Activated CD8-positive, alpha-beta T cell treated with anti-CD3 and anti-CD28 coated beads, Interleukin-2, amount 10 ng/mL, durations not matched to agents 7 days and 5 days (primary cell): ENCODE results near the gene SLC25A19. TPM values are rescaled to one million over a fixed set of nuclear protein-coding genes. Genes with fewer than 3 reads are reported as not detected.

Experiments
- ATAC-seq: fragments of 150-1000 bp; cut with Tn5 transposase; one replicate; pipeline ENCODE4 v1.10.0; 2021; ENCODE audit warnings: moderate library complexity
- CTCF ChIA-PET: fragments of 350-600 bp; sonication (Branson Sonifier 250); formaldehyde crosslinking; loops from one replicate; lab custom pipeline; 2021; ENCODE audit warnings: antibody characterized with exemption; lab: Charles Lee
- POLR2A ChIA-PET: fragments of 350-600 bp; sonication (Branson Sonifier 250); formaldehyde crosslinking; loops from one replicate; lab custom pipeline; 2021; ENCODE audit warnings: antibody characterized with exemption; lab: Charles Lee
- DNase-seq: peaks from one replicate; pipeline ENCODE4 v3.0.0-alpha.2; 2020
- H3K27ac Mint-ChIP-seq: one replicate; pipeline ENCODE4 v1.8.0; 2021; ENCODE audit warnings: mild to moderate bottlenecking, mixed read lengths
- H3K27me3 Mint-ChIP-seq: one replicate; pipeline ENCODE4 v1.8.0; 2021; ENCODE audit warnings: low read depth, mixed read lengths
- H3K36me3 Mint-ChIP-seq: one replicate; pipeline ENCODE4 v1.8.0; 2021; ENCODE audit warnings: low read depth, mixed read lengths
- H3K4me1 Mint-ChIP-seq: one replicate; pipeline ENCODE4 v1.8.0; 2021; ENCODE audit warnings: low read depth, mixed read lengths
- H3K4me3 Mint-ChIP-seq: one replicate; pipeline ENCODE4 v1.8.0; 2021; ENCODE audit warnings: mild to moderate bottlenecking, mixed read lengths
- H3K9me3 Mint-ChIP-seq: one replicate; pipeline ENCODE4 v1.8.0; 2022; ENCODE audit warnings: mixed read lengths; ENCODE audit not compliant: insufficient read depth
- total RNA-seq, 2 experiments: library from RNA; stranded (reverse); gene quantifications; one replicate each; pipeline ENCODE4 v1.2.3, GENCODE V29; 2021

SLC25A19 gene
- total RNA-seq, 2 experiments from 2014 or later, result 41.1 to 43.6 TPM

- Mint-ChIP-seq H3K9me3 (no peaks in the 10 kb centered on the region), H3K27ac (no peak overlapping the region), H3K36me3 (peaks cover 65% of the 10 kb centered on the region), H3K4me3 (no peak overlapping the region), H3K27me3 (no peaks in the 10 kb centered on the region), H3K4me1 (peaks cover 39% of the 10 kb centered on the region)
- no peak for DNase-seq
- CTCF ChIA-PET, result interaction anchor here (0.9 to 5.7 kb wide), 9 partner anchors 8 to 171 kb away, joined by 4 to 56 read pairs (median 13); partner anchors contain the start of genes GGA3, MIF4GD and MRPS7
- no peak for ATAC-seq
- POLR2A ChIA-PET, result interaction anchor here (3.0 kb wide), 1 partner anchor 21 kb away, joined by 14 read pairs; the partner anchor contains the start of genes GGA3 and MRPS7
Measured at GRCh38 chr17:75241143-75241430, 48.1 kb downstream of the SLC25A19 start.

- CTCF ChIA-PET, result interaction anchor here (0.6 to 5.7 kb wide), 18 partner anchors 9 to 172 kb away, joined by 3 to 56 read pairs (median 4); partner anchors contain the start of genes GGA3, MIF4GD and MRPS7
- H3K4me3 Mint-ChIP-seq, result no peak overlapping the region
- DNase-seq (peak; percentile 47), ATAC-seq (peak; percentile 61)
- H3K27ac Mint-ChIP-seq, result no peak overlapping the region
- POLR2A ChIA-PET, result interaction anchor here (0.9 to 3.0 kb wide), 2 partner anchors 21 to 31 kb away, joined by 3 to 14 read pairs; partner anchors contain the start of genes GGA3 and MRPS7
- H3K9me3 Mint-ChIP-seq, result no peaks in the 10 kb centered on the region
- peaks cover 64% of the 10 kb centered on the region for H3K36me3 Mint-ChIP-seq
- H3K27me3 Mint-ChIP-seq, result no peaks in the 10 kb centered on the region
- H3K4me1 Mint-ChIP-seq, result peaks cover 39% of the 10 kb centered on the region
Measured at GRCh38 chr17:75240394-75241142, 48.7 kb downstream of the SLC25A19 start.

- H3K4me1 Mint-ChIP-seq, result peaks cover 34% of the 10 kb centered on the region
- no peaks in the 10 kb centered on the region for H3K9me3 Mint-ChIP-seq
- CTCF ChIA-PET, result interaction anchor here (0.6 to 5.7 kb wide), 21 partner anchors 8 to 202 kb away, joined by 3 to 56 read pairs (median 4); partner anchors contain the start of genes GGA3, MIF4GD and MRPS7
- H3K27ac Mint-ChIP-seq, result no peak overlapping the region
- H3K4me3 Mint-ChIP-seq, result no peak overlapping the region
- DNase-seq, result no peak
- peaks cover 70% of the 10 kb centered on the region for H3K36me3 Mint-ChIP-seq
- ATAC-seq, result no peak
- no peaks in the 10 kb centered on the region for H3K27me3 Mint-ChIP-seq
- POLR2A ChIA-PET, result interaction anchor here (0.7 to 3.0 kb wide), 6 partner anchors 10 to 126 kb away, joined by 3 to 14 read pairs (median 4); partner anchors contain the start of genes GGA3, MIF4GD, MRPS7 and SLC25A19
Measured at GRCh38 chr17:75239778-75240393, 49.3 kb downstream of the SLC25A19 start.

GRCh38 chr17:75239214-75239613 is 50.0 kb downstream of the SLC25A19 start:
- POLR2A ChIA-PET, result interaction anchor here (0.7 to 3.0 kb wide), 6 partner anchors 10 to 125 kb away, joined by 3 to 14 read pairs (median 4); partner anchors contain the start of genes GGA3, MIF4GD, MRPS7 and SLC25A19
- no peak for ATAC-seq

GRCh38 chr17:75238684-75239191 is 50.5 kb downstream of the SLC25A19 start:
- Mint-ChIP-seq H3K27ac (no peak overlapping the region), H3K27me3 (no peaks in the 10 kb centered on the region), H3K36me3 (peaks cover 69% of the 10 kb centered on the region), H3K9me3 (no peaks in the 10 kb centered on the region), H3K4me1 (peaks cover 23% of the 10 kb centered on the region), H3K4me3 (no peak overlapping the region)
- CTCF ChIA-PET, result interaction anchor here (0.6 to 5.7 kb wide), 14 partner anchors 9 to 174 kb away, joined by 3 to 56 read pairs (median 6); partner anchors contain the start of genes GGA3, MIF4GD and MRPS7
- peak; percentile 76 for DNase-seq
- POLR2A ChIA-PET, result interaction anchor here (0.7 to 3.0 kb wide), 6 partner anchors 10 to 124 kb away, joined by 3 to 14 read pairs (median 4); partner anchors contain the start of genes GGA3, MIF4GD, MRPS7 and SLC25A19
- peak; percentile 86 for ATAC-seq

More at GRCh38 chr17:75239214-75239613, 50.0 kb downstream of the SLC25A19 start:
- Mint-ChIP-seq H3K27ac (no peak overlapping the region), H3K36me3 (peaks cover 71% of the 10 kb centered on the region), H3K9me3 (no peaks in the 10 kb centered on the region), H3K27me3 (no peaks in the 10 kb centered on the region), H3K4me3 (no peak overlapping the region), H3K4me1 (peaks cover 28% of the 10 kb centered on the region)
- CTCF ChIA-PET, result interaction anchor here (0.6 to 5.7 kb wide), 13 partner anchors 10 to 203 kb away, joined by 3 to 56 read pairs (median 4); partner anchors contain the start of genes GGA3, MIF4GD and MRPS7
- no peak for DNase-seq

DNA sequence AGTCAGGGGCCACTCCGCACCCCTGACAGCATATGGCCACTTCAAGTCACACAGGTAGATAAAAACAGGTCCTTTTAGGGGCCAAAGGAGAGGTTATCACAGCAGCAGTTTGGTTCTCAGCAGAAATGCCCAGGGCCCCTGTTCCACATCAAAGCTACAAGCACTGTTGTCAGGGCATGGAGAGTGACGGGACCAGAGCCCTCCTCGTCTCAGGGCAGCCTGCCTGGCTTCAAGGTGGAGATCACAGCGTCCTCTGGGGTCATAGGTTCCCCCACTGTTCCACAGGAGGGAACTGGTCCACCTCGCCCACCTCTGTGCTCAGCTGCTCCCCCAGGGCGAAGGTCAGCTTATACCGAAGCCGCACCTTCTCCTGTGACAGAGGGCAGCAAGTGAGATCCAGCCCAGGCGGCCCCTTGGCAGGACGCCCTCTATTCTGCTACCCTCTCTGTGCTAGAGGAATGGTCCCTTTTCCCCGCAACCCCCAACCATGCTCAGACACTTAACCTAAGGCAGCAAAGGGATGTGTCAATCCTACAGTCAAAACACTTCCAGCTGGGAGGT is 51.1 kb downstream of the SLC25A19 start:
- peaks cover 64% of the 10 kb centered on the region for H3K36me3 Mint-ChIP-seq

DNA sequence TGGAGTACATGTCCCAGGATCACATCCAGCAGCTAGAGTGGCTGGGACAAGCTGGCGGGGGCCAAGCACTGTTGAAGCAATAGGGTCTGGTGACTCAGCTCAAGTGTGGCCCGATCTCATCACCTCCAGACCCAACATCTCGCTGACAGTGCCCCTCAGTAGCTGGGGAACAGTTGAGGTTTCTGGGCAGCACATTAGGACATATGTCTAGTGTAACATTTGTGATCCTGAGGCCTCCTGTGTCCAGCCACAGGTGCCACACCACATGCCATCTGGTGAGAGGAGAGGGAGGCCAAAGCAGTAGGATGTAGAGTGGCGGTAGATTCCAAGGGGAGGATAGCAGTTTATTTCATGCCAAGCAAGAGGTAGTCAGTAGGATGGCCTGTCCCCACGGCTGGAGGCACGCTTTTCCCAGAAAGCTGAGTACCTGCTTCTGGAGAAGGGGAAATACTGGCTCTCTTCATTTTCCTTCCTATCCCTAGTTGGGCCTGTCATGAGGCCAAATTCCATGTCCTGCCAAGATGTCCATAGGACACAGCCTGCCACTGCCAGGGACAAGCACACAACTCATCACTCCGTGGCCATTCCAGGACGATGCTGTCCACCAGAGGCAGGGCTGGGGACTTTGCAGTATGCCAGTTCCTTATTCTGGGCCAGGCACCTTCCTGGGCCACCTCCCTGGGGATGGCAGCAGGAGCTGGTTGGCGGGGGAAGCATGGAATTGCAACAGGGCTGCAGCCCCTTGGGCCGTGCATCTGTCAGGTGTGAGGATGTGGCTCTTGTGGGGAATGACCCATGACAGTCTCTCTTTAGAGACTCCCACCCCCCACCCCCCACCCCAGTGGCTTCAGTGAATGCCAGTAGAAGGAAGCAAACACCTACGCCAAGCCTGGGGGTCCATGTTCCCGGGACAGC is 51.9 kb downstream of the SLC25A19 start:
- H3K27me3 Mint-ChIP-seq, result no peaks in the 10 kb centered on the region
- no peak overlapping the region for H3K4me3 Mint-ChIP-seq
- no peak for ATAC-seq
- H3K9me3 Mint-ChIP-seq, result no peaks in the 10 kb centered on the region
- H3K36me3 Mint-ChIP-seq, result peaks cover 65% of the 10 kb centered on the region
- DNase-seq, result no peak
- CTCF ChIA-PET, result interaction anchor here (0.8 to 5.7 kb wide), 8 partner anchors 9 to 175 kb away, joined by 3 to 56 read pairs (median 4); no protein-coding TSS in a partner anchor
- H3K27ac Mint-ChIP-seq, result peak overlapping the region; percentile 34
- POLR2A ChIA-PET, result interaction anchor here (0.5 to 1.2 kb wide), 3 partner anchors 10 to 34 kb away, joined by 3 read pairs; no protein-coding TSS in a partner anchor
- peaks cover 10% of the 10 kb centered on the region for H3K4me1 Mint-ChIP-seq

More for the DNA sequence above, 51.1 kb downstream of the SLC25A19 start:
- no peak for ATAC-seq
- ChIA-PET POLR2A (interaction anchor here (1.2 to 3.0 kb wide), 2 partner anchors 24 to 35 kb away, joined by 3 to 14 read pairs; partner anchors contain the start of genes GGA3 and MRPS7), CTCF (interaction anchor here (0.8 to 5.7 kb wide), 7 partner anchors 10 to 157 kb away, joined by 3 to 56 read pairs (median 3); partner anchors contain the start of gene MIF4GD)
- Mint-ChIP-seq H3K9me3 (no peaks in the 10 kb centered on the region), H3K4me1 (peaks cover 17% of the 10 kb centered on the region), H3K4me3 (no peak overlapping the region), H3K27me3 (no peaks in the 10 kb centered on the region), H3K27ac (peak overlapping the region; percentile 34)
- no peak for DNase-seq

DNA sequence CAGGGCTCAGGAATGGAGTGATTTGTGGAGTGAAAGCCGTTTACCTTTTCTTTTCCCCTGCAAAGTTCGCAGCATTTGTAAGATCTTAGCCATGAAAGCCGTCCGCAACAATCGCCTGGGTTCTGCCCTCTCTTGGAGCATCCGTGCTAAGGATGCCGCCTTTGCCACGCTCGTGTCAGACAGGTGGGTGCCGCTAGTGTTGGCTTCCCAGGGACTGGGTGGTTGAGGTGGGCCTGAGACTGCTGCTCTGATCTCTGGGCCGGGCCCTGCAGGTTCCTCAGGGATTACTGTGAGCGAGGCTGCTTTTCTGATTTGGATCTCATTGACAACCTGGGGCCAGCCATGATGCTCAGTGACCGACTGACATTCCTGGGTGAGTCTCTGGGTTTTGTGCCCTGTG is 56.4 kb downstream of the SLC25A19 start:
- Mint-ChIP-seq H3K4me3 (no peak overlapping the region), H3K9me3 (no peaks in the 10 kb centered on the region), H3K4me1 (no peaks in the 10 kb centered on the region), H3K27me3 (no peaks in the 10 kb centered on the region), H3K27ac (no peak overlapping the region), H3K36me3 (peaks cover 61% of the 10 kb centered on the region)
- DNase-seq, result no peak
- no peak for ATAC-seq
- POLR2A ChIA-PET, result no interaction called here
- CTCF ChIA-PET, result no interaction called here

DNA sequence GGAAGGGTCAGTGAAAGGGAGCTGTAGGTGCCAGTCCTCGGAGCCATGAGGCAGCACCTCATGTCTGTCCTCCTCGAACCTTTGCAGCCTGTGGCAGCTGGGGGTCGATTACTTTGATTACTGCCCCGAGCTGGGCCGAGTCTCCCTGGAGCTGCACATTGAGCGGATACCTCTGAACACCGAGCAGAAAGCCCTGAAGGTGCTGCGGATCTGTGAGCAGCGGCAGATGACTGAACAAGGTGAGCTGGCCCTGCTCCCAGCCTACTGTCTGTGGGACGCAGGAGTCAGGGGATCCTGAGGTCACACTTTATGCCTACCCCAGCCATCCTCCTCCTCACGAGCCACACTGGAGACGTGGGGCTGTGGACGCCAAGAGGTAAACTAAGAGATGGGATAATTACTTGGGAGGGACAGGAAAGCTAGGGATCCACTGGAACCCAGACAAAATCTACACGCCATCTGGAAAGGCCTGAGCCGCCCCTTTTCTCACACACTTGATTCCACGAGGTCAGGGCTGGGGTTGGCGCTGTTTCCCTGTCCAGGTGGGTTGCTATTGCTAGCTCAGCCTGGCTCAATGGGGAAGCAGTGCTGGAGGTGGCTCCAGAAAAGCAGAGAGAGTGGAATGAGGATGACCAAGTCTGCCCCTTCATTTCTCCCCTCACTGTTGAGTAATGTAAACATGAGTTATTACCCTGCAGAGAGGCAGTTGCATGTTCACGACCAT is 57.3 kb downstream of the SLC25A19 start:
- ATAC-seq (no peak), DNase-seq (no peak)
- POLR2A ChIA-PET, result interaction anchor here (0.6 kb wide), 1 partner anchor 530 kb away, joined by 3 read pairs; no protein-coding TSS in a partner anchor
- Mint-ChIP-seq H3K4me1 (no peaks in the 10 kb centered on the region), H3K9me3 (no peaks in the 10 kb centered on the region), H3K4me3 (no peak overlapping the region), H3K27me3 (no peaks in the 10 kb centered on the region), H3K27ac (no peak overlapping the region), H3K36me3 (peaks cover 59% of the 10 kb centered on the region)
- CTCF ChIA-PET, result interaction anchor here (1.1 kb wide), 1 partner anchor 8 kb away, joined by 3 read pairs; no protein-coding TSS in a partner anchor
